Loucy (cell line): ENCODE measurements around the gene LRRTM3.

Source experiments
- EZH2phosphoT487 ChIP-seq: fragments of 200-600 bp; IDR thresholded peaks from 2 replicates; pipeline ENCODE4 v1.6.1; 2018; ENCODE audit warnings: antibody characterized with exemption, mild to moderate bottlenecking, moderate library complexity, borderline replicate concordance
- TF ChIP-seq, protein P1 (sequence below): fragments of 200-600 bp; sonication (generic); conservative IDR thresholded peaks from 2 replicates; pipeline ENCODE4 v1.5.1; 2014; ENCODE audit warnings: mild to moderate bottlenecking, antibody characterized with exemption, low read length

DNA sequence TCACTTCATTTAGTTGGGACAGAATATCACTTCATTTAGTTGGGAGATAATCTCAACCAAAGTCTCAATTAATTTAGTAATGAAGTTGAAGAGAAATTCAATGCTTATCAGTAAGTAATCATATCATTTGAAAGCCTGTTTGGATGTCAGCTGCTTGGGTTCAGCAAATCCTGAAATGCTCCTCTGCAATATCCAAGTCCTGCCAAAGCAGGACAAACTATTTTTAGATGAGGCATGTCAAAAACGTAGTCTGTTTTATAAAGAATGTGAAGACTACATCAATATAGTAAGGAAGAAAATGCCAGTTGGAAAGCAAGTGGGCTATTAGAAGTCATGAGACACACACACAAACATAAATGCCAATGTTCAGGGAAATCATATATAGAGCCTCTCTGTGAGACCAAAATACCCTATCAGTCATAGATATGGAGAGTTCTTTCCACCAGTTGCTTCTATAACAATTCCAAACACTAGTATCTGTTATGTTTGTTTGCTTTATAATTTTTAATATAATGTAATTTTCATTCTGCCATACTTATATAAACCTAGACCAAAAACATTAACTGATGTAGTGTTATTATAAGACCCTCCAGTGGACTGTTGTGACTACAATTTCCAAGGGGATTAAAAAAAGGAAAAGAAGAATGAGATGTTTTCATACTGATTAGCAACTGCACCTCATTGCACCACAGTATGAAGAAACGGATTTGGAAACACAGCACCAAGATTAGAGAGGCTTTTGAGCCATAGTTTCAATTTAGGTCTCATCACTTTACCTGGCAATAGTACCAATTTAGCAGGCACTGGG lies 160.7 kb downstream of the LRRTM3 start:
- TF ChIP-seq, protein P1, sequence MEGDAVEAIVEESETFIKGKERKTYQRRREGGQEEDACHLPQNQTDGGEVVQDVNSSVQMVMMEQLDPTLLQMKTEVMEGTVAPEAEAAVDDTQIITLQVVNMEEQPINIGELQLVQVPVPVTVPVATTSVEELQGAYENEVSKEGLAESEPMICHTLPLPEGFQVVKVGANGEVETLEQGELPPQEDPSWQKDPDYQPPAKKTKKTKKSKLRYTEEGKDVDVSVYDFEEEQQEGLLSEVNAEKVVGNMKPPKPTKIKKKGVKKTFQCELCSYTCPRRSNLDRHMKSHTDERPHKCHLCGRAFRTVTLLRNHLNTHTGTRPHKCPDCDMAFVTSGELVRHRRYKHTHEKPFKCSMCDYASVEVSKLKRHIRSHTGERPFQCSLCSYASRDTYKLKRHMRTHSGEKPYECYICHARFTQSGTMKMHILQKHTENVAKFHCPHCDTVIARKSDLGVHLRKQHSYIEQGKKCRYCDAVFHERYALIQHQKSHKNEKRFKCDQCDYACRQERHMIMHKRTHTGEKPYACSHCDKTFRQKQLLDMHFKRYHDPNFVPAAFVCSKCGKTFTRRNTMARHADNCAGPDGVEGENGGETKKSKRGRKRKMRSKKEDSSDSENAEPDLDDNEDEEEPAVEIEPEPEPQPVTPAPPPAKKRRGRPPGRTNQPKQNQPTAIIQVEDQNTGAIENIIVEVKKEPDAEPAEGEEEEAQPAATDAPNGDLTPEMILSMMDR: no peak
- no peak for TF ChIP-seq EZH2phosphoT487
